HEK293 (cell line): Measurements from ENCODE around the gene GMDS.

Source experiments
- AEBP2 ChIP-seq: fragments of 450-650 bp; formaldehyde crosslinking; IDR thresholded peaks from 2 replicates; pipeline ENCODE4 v1.5.1; 2016; ENCODE audit warnings: missing biosample characterization, missing genetic modification characterization, borderline replicate concordance
- BCL6B ChIP-seq: fragments of 450-650 bp; formaldehyde crosslinking; IDR thresholded peaks from 2 replicates; pipeline ENCODE4 v1.5.1; 2017; ENCODE audit warnings: missing biosample characterization, missing genetic modification characterization
- KLF10 ChIP-seq: fragments of 450-650 bp; IDR thresholded peaks from 2 replicates; pipeline ENCODE4 v1.5.1; 2018; ENCODE audit warnings: missing biosample characterization, mild to moderate bottlenecking, missing genetic modification characterization
- PBX3 ChIP-seq: sonication (generic); formaldehyde crosslinking; IDR thresholded peaks from 2 replicates; pipeline ENCODE4 v1.8.1; 2022; ENCODE audit warnings: mild to moderate bottlenecking, moderate library complexity, missing genetic modification reagents
- PRDM4 ChIP-seq: fragments of 450-650 bp; formaldehyde crosslinking; IDR thresholded peaks from 2 replicates; pipeline ENCODE4 v1.5.1; 2017; ENCODE audit warnings: missing biosample characterization, missing genetic modification characterization
- SCRT1 ChIP-seq: fragments of 450-650 bp; formaldehyde crosslinking; IDR thresholded peaks from 2 replicates; pipeline ENCODE4 v1.5.1; 2016; ENCODE audit warnings: missing biosample characterization, missing genetic modification characterization, borderline replicate concordance
- YY1 ChIP-seq: fragments of 450-650 bp; formaldehyde crosslinking; IDR thresholded peaks from 2 replicates; pipeline ENCODE4 v1.5.1; 2018; ENCODE audit warnings: missing biosample characterization, missing genetic modification characterization
- ZBTB10 ChIP-seq: fragments of 450-650 bp; formaldehyde crosslinking; IDR thresholded peaks from 2 replicates; pipeline ENCODE4 v1.5.1; 2016; ENCODE audit warnings: missing biosample characterization, missing genetic modification characterization
- ZBTB17 ChIP-seq: fragments of 450-650 bp; formaldehyde crosslinking; IDR thresholded peaks from 2 replicates; pipeline ENCODE4 v1.5.1; 2016; ENCODE audit warnings: missing biosample characterization, missing genetic modification characterization
- ZBTB26 ChIP-seq: fragments of 450-650 bp; formaldehyde crosslinking; optimal IDR thresholded peaks from 2 replicates; pipeline ENCODE3; 2016; ENCODE audit warnings: missing biosample characterization, mild to moderate bottlenecking, missing genetic modification characterization
- ZBTB6 ChIP-seq: fragments of 450-650 bp; formaldehyde crosslinking; IDR thresholded peaks from 2 replicates; pipeline ENCODE4 v1.5.1; 2017; ENCODE audit warnings: missing biosample characterization, missing genetic modification characterization
- ZFHX2 ChIP-seq: fragments of 450-650 bp; formaldehyde crosslinking; conservative IDR thresholded peaks from 2 replicates; pipeline ENCODE4 v1.5.1; 2016; ENCODE audit warnings: missing biosample characterization, missing genetic modification characterization
- ZNF146 ChIP-seq: fragments of 450-650 bp; formaldehyde crosslinking; IDR thresholded peaks from 2 replicates; pipeline ENCODE4 v1.5.1; 2016; ENCODE audit warnings: missing biosample characterization, missing genetic modification characterization
- ZNF157 ChIP-seq: fragments of 450-650 bp; formaldehyde crosslinking; IDR thresholded peaks from 2 replicates; pipeline ENCODE4 v1.5.1; 2016; ENCODE audit warnings: missing biosample characterization, missing genetic modification characterization
- ZNF184 ChIP-seq: fragments of 450-650 bp; IDR thresholded peaks from 2 replicates; pipeline ENCODE4 v1.5.1; 2018; ENCODE audit warnings: missing biosample characterization, mild to moderate bottlenecking, missing genetic modification characterization
- ZNF19 ChIP-seq: fragments of 450-650 bp; formaldehyde crosslinking; IDR thresholded peaks from 2 replicates; pipeline ENCODE4; 2016; ENCODE audit warnings: missing biosample characterization, missing genetic modification characterization, low read depth
- ZNF2 ChIP-seq: fragments of 450-650 bp; formaldehyde crosslinking; IDR thresholded peaks from 2 replicates; pipeline ENCODE4 v1.5.1; 2016; ENCODE audit warnings: missing biosample characterization, missing genetic modification characterization
- ZNF221 ChIP-seq: fragments of 450-650 bp; formaldehyde crosslinking; IDR thresholded peaks from 2 replicates; pipeline ENCODE4 v1.5.1; 2017; ENCODE audit warnings: missing biosample characterization, missing genetic modification characterization, borderline replicate concordance
- ZNF341 ChIP-seq: fragments of 450-650 bp; formaldehyde crosslinking; IDR thresholded peaks from 2 replicates; pipeline ENCODE4; 2016; ENCODE audit warnings: low read depth, missing biosample characterization, missing genetic modification characterization
- ZNF366 ChIP-seq: fragments of 450-650 bp; formaldehyde crosslinking; conservative IDR thresholded peaks from 2 replicates; pipeline ENCODE4 v1.5.1; 2016; ENCODE audit warnings: missing biosample characterization, missing genetic modification characterization
- ZNF391 ChIP-seq: fragments of 450-650 bp; formaldehyde crosslinking; IDR thresholded peaks from 2 replicates; pipeline ENCODE4 v1.5.1; 2016; ENCODE audit warnings: low read depth, missing biosample characterization, missing genetic modification characterization, borderline replicate concordance
- ZNF394 ChIP-seq: fragments of 450-650 bp; formaldehyde crosslinking; IDR thresholded peaks from 2 replicates; pipeline ENCODE4 v1.5.1; 2016; ENCODE audit warnings: missing biosample characterization, missing genetic modification characterization, mild to moderate bottlenecking, moderate library complexity, borderline replicate concordance
- ZNF426 ChIP-seq: fragments of 450-650 bp; formaldehyde crosslinking; IDR thresholded peaks from 2 replicates; pipeline ENCODE4 v1.5.1; 2017; ENCODE audit warnings: missing biosample characterization, missing genetic modification characterization, mild to moderate bottlenecking, inconsistent platforms, moderate library complexity
- ZNF658 ChIP-seq: fragments of 450-650 bp; formaldehyde crosslinking; IDR thresholded peaks from 2 replicates; pipeline ENCODE4; 2016; ENCODE audit warnings: missing biosample characterization, missing genetic modification characterization
- ZNF677 ChIP-seq: fragments of 450-650 bp; IDR thresholded peaks from 2 replicates; pipeline ENCODE4 v1.5.0; 2018; ENCODE audit warnings: missing biosample characterization, mild to moderate bottlenecking, missing genetic modification characterization, moderate library complexity
- ZNF777 ChIP-seq: fragments of 450-650 bp; formaldehyde crosslinking; IDR thresholded peaks from 2 replicates; pipeline ENCODE4 v1.5.1; 2017; ENCODE audit warnings: missing biosample characterization, missing genetic modification characterization, borderline replicate concordance
- ZNF830 ChIP-seq: fragments of 450-650 bp; IDR thresholded peaks from 2 replicates; pipeline ENCODE4 v1.5.0; 2018; ENCODE audit warnings: missing biosample characterization, missing genetic modification characterization, low read depth, mild to moderate bottlenecking, moderate library complexity

Gene GMDS

GRCh38 chr6:1630771-1631217 is 614.6 kb downstream of the GMDS start (continued):
- TF ChIP-seq BCL6B (no peak), ZBTB17 (tag by site-specific recombination) (peak; percentile 92), YY1 (tag by site-specific recombination) (peak; percentile 41; the same call in 1 of the 2 replicates), SCRT1 (no peak), ZNF677 (tag by site-specific recombination) (no peak), ZNF341 (tag by site-specific recombination) (peak; percentile 33), AEBP2 (tag by site-specific recombination) (no peak), ZNF184 (tag by site-specific recombination) (0 out of 2 replicates have a peak, but pooled peaks have one; percentile 69), ZNF391 (tag by site-specific recombination) (peak; percentile 90; the same call in 1 of the 2 replicates), ZNF366 (tag by site-specific recombination) (peak; percentile 91), ZBTB6 (tag by site-specific recombination) (no peak), ZNF2 (tag by site-specific recombination) (peak; percentile 74; the same call in 1 of the 2 replicates), PBX3 (no peak), ZNF658 (no peak), ZNF777 (tag by site-specific recombination) (no peak), ZNF221 (tag by site-specific recombination) (no peak), KLF10 (tag by site-specific recombination) (peak; percentile 89), ZNF830 (no peak), ZNF157 (tag by site-specific recombination) (no peak), ZBTB10 (tag by site-specific recombination) (peak; percentile 65), ZNF426 (tag by site-specific recombination) (no peak), ZNF394 (tag by site-specific recombination) (no peak; the same call in 1 of the 2 replicates), ZFHX2 (tag by site-specific recombination) (peak; percentile 71), ZBTB26 (tag by site-specific recombination) (no peak), ZNF19 (tag by site-specific recombination) (0 out of 2 replicates have a peak, but pooled peaks have one; percentile 23), ZNF146 (peak; percentile 44; the same call in 1 of the 2 replicates), PRDM4 (peak; percentile 79)
